GM19025 (cell line): ENCODE measurements around the gene LPO.

Experiments used
- ATAC-seq: cut with Tn5 transposase; IDR thresholded peaks from one replicate; pipeline ENCODE4 v1.9.1; 2021; ENCODE audit warnings: mild to moderate bottlenecking, low read depth, moderate library complexity; ENCODE audit not compliant: unreplicated experiment

LPO gene

GRCh38 chr17:58276423-58276822 lies 38.0 kb downstream of the LPO start:
- ATAC-seq, result no peak

- no peak for ATAC-seq
These were observed 38.9 kb downstream of the LPO start for GRCh38 chr17:58277107-58277801.

DNA sequence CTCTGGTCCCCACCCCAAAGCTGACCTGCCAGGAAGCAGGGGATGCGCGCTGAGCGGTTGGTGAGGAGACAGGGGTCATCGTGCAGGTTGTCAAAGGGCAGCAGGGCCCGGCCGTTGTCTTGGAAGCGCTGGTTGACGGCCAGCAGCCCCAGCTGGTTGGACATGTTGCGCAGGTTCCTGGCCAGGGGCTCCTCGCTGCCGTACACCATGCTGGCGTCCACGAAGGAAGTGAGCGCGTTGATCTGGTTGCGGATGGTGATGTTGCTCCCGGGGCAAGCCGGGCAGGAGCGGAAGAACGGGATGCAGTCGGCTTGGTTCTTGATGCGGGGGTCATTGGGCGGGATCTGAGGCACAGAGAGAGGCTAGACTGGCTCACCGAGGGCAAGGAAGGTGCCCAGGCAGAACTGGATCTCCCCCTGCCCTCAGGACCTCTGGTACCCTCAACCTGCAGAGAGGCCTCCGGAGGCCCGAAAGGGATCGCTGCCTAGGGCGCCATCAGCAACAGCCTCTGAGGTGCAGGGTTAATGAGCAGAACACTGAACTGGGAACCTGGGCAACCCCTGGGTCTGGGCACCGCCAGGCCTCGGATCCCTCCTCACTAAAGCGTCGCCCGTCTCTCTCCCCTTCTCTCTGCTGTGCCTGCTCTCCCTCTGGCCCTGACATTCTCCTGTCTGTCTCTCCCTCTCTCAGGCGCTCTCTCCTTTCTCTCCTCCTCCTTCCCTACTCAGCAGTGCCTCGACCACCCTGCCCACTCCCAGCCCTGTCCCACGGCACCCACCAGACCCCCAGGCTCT lies 39.6 kb downstream of the LPO start:
- ATAC-seq, result no peak

- ATAC-seq, result no peak
These were observed 40.3 kb downstream of the LPO start for GRCh38 chr17:58278661-58279015.

GRCh38 chr17:58279016-58279711 lies 40.8 kb downstream of the LPO start:
- ATAC-seq, result no peak

DNA sequence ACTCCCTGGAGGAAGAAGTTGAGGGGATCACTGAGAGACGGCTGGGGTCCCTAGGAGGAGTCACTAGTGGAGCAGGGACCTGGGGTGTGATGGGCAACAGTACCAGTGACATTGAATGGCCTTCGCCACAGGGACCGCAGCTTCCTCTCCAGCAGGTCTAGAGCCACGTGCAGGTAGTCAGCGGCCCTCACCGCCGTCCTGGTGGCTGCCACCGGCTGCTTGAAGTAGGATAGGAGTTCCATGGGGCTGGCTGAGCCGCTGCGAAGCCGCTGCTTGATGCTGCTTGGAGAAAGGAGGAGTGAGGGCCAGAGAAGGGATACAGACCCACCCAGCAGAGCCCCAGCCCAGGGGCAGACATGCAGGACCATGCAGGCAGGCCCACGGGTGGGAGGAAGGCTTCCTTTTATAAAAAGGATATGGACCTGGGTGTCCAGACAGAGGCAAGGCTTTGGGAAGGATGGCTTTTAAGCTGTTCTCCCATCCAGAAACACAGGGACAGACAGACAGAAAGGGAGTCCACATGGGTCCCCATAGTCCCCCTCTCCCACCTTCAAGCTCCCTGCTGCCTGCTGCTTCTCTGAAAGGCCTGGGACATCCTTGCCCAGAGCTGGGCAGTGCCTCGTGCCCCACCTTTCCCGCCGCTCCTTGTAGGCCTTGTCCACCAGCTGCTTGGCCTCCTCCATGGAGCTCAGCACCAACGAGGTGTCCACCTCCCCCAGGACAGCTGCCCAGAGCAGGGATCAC lies 41.5 kb downstream of the LPO start:
- no peak for ATAC-seq

- ATAC-seq, result no peak
These were observed 42.3 kb downstream of the LPO start, which contains the start of gene MPO for GRCh38 chr17:58280480-58281217. Gene MPO (minus strand): TSS chr17:58280935. CDS start chr17:58280758, 177 bp downstream.

GRCh38 chr17:58281511-58282011 lies 43.2 kb downstream of the LPO start:
- no peak for ATAC-seq

- no peak for ATAC-seq
These were observed 44.1 kb downstream of the LPO start for GRCh38 chr17:58282442-58282841.

DNA sequence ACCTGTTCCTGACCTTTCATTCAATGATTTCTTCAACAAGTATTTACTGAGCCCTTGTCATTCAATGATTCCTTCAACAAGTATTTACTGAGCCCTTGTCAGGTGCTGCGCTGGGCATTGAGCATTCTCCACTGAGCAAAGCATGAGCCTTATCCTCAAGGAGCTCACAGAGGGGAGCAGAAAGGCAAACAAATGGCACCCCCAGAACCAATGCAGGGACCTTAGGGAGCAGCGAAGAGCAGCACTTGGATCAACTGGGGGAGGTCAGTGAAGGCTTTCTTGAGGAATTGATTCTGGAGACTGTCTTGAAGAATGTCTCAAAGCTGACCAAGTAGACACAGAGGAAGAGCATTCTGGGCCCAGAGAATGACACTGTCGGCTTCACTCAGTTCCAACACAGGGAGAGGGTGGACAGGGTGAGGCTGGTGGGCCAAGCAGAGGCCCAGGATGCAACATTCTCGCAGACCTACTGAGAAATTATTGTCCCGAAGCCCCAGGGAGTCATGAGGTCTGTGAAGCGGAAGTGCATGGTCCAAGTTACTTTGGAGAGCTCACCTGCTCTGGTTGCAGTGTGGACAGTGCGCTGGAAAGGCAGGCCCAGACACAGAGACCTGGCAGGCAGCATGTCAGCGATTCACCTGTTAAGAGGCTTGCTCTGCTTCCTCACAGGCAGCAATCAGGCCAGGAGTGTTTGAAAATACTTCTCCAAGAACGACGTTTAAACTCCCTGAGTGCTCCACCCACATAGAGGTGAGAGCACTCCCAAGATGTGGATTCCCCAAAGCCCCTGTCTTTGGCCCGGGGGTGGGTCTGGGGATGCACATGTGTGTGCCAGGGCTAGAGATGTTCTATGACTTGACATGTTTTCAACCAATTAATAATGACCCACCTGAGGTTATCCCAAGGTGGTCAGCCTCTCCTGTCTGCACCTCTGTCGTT lies 45.6 kb downstream of the LPO start:
- no peak for ATAC-seq

- no peak for ATAC-seq
These were observed 46.4 kb downstream of the LPO start for GRCh38 chr17:58284613-58285421.

DNA sequence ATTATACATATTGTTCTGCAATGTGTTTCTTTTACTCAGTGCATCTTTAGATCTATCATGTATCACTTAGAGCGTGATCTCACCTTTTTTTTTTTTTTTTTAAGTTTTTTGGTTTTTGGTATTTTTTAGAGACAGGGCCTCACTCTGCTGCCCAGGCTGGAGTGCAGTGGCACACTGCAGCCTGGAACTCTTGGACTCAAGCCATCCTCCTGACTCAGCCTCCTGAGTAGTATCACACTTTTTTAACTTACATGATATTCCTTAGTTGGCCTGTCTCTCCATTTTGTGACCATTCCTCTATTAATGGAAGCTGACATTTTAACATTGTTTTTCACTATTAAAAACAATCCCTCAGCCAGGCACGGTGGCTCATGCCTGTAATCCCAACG lies 47.0 kb downstream of the LPO start:
- ATAC-seq, result no peak

GRCh38 chr17:58289869-58290268 lies 51.5 kb downstream of the LPO start:
- ATAC-seq, result no peak

GRCh38 chr17:58291246-58291645 lies 52.9 kb downstream of the LPO start:
- no peak for ATAC-seq

DNA sequence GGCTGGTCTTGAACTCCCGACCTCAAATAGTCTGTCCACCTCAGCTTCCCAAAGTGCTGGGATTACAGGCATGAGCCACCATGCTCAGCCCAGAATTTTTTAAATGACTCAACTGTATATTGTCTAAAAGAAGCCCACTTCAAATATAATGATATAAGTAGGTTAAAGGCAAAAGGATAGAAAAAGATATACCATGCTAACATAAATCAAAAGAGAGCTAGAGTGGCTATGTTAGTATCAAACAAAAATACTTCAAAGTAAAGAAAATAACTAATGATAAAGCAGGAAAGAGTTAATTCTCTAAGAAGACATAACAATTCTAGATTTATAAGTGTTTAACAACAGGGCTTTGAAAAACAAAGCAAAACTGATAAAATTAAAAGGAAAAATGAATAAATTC lies 55.6 kb downstream of the LPO start:
- ATAC-seq, result no peak

GRCh38 chr17:58300336-58300735 lies 62.0 kb downstream of the LPO start:
- ATAC-seq, result no peak

GRCh38 chr17:58301504-58302150 lies 63.2 kb downstream of the LPO start:
- ATAC-seq, result no peak
